Glomerular visceral epithelial cell (primary cell): ENCODE results near the gene GFI1B.
"Not testable (repeated sequence)": the region's sequence is repeated elsewhere in the genome, so short reads cannot be mapped to it uniquely, and the experiment has no call there.

Experiments used
- DNase-seq: peaks from one replicate; pipeline ENCODE4 v3.0.0-alpha.2; 2016; ENCODE audit errors: extremely low spot score

GFI1B gene

GRCh38 chr9:132991351-132992300, 13.1 kb downstream of the GFI1B start:
- DNase-seq, result no peak

- DNase-seq, result no peak
These were observed 15.0 kb downstream of the GFI1B start for GRCh38 chr9:132993511-132993939.

DNA sequence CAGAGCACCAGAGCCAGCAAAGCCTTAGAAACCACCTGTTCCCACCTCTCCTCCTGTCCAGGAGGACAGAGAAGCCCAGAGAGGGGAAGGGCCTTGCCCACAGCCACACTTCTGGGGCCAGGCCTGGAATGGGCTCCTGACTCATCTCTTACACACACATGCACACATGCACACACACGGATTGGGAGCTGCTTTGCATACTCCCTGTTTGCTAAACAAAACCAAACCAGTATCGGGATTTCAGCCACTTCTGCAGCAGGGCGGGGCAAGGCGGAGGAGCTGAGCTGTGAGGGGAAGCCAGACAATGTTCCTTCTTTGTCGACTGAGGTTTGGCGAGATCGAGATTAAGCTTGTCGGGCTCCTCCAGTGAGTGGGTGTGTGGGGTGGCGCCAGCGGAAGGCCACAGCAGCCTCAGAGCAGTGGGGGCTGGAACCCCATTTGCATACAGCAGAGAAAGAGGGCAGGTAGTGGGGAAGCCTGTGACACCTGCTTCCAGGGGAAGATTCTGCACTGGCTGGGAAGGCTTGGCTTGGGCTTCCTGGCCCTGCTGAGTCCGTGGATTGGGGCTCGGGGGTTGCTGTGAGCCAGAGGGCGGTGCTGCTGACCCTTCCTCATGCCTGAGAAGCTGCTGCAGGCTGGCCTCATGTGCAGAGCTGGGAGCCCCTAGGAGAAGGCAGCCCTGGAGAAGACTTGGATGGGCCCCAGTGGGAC, 16.1 kb downstream of the GFI1B start:
- DNase-seq, result peak; percentile 35

DNA sequence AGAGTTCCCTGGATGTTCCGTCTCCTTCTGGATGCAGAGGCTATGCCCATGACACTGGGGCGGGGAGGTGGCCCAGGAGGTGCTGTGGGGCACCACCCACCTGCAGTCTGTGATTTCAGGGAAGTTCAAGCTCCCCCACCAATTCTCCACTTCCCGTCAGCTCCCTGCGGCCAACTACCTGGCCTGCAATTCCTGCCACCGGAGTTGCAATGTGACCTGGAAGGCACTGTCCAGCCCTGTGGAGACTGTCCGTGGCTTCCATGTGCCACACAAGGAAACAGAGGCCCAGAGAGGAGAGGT, 16.6 kb downstream of the GFI1B start:
- DNase-seq, result no peak

DNA sequence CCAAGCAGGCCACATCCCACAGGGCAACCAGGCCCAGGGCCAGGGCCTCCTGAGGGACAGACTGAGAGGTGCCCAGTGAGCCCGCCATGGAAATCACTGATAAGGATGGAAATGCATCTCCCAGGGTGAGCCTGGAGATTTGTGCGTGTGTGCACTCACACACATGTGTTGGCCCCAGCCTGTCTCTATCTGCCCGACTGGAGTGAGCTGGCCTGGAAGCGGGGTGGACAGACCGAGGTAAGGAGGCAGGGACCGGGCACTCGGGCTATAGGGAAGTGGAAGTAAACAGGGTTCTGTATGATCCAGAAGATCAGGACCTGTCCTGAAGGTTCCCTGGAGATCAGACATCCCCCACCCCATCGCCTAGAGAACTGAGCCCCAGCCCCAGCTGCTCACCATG, 17.4 kb downstream of the GFI1B start:
- DNase-seq, result no peak

- DNase-seq, result no peak
These were observed 18.0 kb downstream of the GFI1B start for GRCh38 chr9:132996526-132996925.

DNA sequence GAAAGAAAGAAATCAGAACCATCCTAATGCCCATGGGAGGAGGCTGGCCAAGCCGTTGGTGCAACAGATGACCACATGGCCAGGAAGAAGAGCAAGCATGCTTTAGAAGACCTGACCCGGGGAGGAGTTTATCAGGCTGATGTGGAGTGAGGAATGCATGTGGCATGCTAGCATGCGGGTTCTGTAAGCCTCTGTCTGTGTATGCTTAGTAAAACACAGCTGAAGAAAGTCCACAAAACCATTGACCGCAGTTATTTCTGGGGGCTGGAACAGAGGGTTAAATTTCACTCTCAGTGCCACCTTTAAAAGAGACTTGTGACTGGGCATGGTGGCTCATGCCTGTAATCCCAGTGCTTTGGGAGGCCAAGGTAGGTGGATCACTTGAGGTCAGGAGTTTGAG, 19.1 kb downstream of the GFI1B start:
- peak; percentile 74 for DNase-seq

DNA sequence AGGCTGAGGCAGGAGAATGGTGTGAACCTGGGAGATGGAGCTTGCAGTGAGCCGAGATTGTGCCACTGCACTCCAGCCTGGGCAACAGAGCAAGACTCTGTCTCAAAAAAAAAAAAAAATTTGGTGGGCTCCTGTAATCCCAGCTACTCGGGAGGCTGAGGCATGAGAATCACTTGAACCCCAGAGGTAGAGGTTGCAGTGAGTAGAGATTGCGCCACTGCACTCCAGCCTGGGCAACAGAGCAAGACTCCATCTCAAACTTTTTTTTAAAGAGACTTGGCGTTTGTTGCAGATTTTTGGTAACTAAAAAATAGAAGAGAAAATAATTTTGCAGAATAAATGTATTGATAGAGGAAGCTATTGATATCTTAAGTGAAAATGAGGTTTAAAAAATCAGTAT, 19.7 kb downstream of the GFI1B start:
- DNase-seq, result not testable (repeated sequence)

DNA sequence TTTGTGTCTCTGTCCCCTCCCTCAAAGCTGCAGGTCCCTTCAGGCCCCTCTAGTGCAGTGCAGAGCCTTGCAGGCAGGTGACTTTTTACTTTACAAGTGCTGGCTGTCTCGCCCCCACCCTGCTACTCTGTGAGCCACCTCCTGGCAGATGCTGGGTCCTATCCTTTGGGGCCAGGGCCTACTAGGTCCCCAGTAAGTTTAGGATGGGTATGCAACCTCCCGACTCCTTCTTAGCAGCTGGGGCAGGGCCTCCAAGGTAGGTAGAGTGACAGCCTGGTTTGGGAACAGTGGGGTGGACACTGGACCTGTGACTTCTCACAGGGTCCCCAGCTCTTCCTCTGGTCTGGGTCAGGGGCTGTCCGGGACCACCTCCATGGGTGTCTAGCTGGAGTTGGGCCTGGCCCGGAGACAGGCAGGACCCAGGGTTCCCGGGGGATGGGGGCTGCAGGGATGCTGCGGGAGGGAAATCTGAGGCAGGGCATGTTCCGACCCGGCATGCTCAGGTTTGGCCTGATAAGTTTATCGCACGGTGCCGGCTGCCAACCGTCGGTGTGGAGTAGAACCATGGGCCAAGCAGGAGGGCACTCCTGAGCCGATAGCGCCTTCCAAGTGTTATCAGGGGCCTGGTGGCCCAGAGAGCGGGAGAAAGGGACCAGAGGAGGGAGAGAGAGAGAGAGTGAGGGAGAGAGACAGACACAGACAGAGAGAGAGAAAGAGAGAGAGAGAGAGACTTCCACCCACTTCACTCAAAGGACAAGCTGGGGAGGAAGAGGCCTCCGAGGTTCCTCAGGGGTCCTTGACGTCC, 20.5 kb downstream of the GFI1B start:
- DNase-seq, result no peak

DNA sequence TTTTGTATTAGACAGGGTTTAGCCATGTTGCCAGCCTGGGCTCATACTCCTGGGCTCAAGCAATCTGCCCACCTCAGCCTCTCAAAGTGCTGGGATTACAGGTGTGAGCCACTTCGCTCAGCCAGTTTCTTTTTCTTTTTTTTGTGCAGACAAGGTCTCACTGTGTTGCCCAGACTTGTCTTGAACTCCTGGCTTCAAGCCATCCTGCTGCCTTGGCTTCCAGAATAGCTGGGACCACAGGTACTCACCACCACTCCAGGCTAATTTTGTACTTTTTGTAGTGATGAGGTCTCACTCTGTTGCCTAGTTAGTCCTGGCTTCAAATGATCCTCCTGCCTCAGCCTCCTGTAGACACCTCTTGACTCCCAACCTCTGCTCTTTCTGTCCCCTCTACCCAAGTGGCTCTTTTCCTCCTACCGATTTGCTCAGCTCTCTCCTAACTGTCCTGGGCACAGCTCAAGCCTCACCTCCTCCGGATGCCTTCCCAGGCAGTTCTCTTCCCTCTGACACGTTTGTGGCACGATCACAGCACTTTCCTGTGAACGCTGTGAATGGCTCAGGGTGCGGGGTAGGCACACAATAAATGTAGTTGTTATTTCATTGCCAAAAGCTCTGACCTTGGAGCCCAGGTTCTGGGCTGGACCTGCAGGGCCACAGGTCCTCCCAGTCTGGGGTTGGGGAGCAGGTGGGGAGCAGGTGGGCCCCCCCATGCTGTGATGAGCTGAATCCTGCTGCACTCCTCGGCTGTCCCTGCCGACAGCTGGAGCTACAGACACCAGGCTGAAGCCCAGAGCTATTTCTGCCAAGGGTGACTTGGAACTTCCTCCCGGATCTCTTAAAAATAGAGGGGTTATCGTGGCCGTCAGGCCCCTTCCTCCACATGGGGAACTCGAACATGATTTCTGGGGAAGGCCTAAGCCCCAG, 23.9 kb downstream of the GFI1B start:
- DNase-seq, result no peak

GRCh38 chr9:133003071-133003461, 24.6 kb downstream of the GFI1B start:
- DNase-seq, result no peak

- no peak for DNase-seq
These were observed 25.2 kb downstream of the GFI1B start for GRCh38 chr9:133003671-133004090.

GRCh38 chr9:133004091-133004998, 25.9 kb downstream of the GFI1B start:
- DNase-seq, result no peak

DNA sequence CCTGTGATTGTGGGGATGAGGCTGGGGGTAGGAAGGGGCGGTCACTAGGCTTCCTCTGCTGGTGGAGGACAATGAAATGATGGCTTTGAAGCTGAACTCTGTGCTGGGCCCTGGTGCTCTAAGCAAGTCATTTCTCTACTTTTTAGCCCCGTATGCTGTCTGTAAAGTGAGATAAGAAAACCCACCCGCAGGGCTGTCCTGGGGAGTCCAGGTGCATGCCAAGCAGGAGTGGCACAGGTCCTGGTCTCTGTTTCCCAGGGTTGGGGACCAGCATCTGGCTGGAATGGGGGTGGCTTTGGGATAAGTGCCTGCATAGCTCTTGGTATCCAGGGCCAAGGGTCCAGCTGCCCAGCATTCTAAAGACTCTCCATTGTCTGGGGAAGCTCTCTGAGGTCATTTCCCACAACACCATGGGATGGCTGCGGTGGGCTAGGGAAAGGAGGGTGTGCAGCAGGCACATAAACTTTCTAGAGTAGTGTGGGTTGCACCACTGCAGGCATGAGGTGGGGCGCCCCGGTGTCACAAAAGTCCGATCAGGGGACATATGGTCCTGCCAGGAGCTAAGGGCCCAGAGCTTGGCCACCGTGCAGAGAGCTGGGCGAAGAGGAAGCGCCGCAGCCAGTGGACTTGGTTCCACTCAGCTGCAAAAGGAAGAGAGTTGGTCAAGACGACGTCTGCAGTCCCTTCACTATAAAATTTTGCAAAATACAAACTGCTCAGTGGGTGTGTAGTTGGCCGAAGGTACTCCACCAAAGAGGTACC, 26.7 kb downstream of the GFI1B start:
- DNase-seq, result no peak

DNA sequence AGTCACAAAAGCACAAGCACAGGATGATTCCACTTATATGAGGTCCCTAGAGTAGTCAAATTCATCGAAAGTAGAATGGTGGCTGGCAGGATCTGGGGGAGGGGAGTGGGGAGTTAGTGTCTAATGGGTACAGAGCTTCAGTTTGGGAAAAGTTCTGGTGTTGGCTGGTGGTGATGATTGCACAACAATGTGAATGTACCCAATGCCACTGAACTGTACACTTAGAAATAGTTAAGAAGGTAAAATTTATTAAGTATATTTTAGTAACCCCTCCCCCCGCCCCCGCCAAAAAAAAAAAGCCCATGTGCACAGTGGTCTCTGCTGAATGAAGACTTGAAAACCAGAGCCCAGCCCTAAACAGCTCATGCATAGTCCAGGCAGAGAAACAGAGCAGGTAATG, 27.5 kb downstream of the GFI1B start:
- no peak for DNase-seq

- DNase-seq, result no peak
These were observed 28.3 kb downstream of the GFI1B start for GRCh38 chr9:133006731-133007352.

GRCh38 chr9:133008406-133008805, 29.9 kb downstream of the GFI1B start:
- DNase-seq, result no peak

DNA sequence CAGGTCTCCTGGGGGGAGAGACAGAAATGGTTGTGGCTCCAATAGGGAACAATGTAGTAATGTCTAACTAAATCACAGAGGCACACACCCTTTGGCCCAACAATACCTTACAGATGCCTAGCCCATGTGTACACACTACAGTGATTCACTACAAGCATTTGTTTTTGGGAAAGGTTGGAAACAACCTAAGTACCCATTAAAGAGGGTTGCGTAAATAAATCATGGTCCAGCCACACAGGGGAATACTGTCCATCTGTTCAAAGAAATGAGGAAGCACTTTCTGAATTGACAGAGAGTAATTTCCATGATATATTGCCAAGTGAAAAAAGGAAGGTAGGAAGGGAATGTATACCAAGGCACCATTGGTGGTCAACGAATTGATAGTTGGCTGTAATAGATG, 30.3 kb downstream of the GFI1B start:
- DNase-seq, result no peak
